Tibial nerve (tissue), 3 donors: Measurements from ENCODE around the gene SHB.

Experiments
- CTCF ChIP-seq, 5 experiments: fragments of 200-600 bp in 3 of 5; fragments of 450-650 bp in 2 of 5; sonication (generic) in 3 of 5; IDR thresholded peaks; one replicate each; pipeline ENCODE4 v1.5.1; 2016 to 2019; ENCODE audit warnings: antibody characterized with exemption in 5 of 5, mild to moderate bottlenecking in 3 of 5, moderate library complexity in 2 of 5
- POLR2A ChIP-seq, 2 donors: fragments of 450-650 bp; IDR thresholded peaks; one replicate each; pipeline ENCODE4 v1.6.1; 2017; ENCODE audit warnings: antibody characterized with exemption in 2 of 2, mild to moderate bottlenecking in 2 of 2, moderate library complexity in 2 of 2

GRCh38 chr9:37969558-37970300 is 99.3 kb downstream of the SHB start:
- TF ChIP-seq POLR2A (IDR thresholded peaks at IDR 0.05) (no peak), CTCF (IDR thresholded peaks at IDR 0.05) (no peak)
